OCI-LY3 (cell line): ENCODE data around the gene SLC12A7.

Experiments used
- H2AFZ ChIP-seq: fragments of 200-600, 300-600 bp; shearing (Covaris generic); 2 replicates; pipeline ENCODE4 v1.6.0; 2014; ENCODE audit warnings: antibody characterized with exemption, low read depth, low read length
- H3K27ac ChIP-seq: fragments of 200-600, 300-600 bp; sonication (generic); 2 replicates; pipeline ENCODE4 v1.5.1; 2014; ENCODE audit warnings: mild to moderate bottlenecking, low read length, moderate library complexity, mixed read lengths
- H3K27me3 ChIP-seq: fragments of 200-600, 300-600 bp; sonication (generic); 2 replicates; pipeline ENCODE4 v1.6.1; 2014; ENCODE audit warnings: low read depth, low read length, mixed read lengths
- H3K36me3 ChIP-seq: fragments of 200-600, 300-600 bp; sonication (generic); replicated peaks from 2 replicates; pipeline ENCODE3; 2014; ENCODE audit warnings: low read depth, low read length, mixed read lengths
- H3K4me1 ChIP-seq: fragments of 300-600, 200-600 bp; sonication (generic); 2 replicates; pipeline ENCODE4 v1.6.1; 2014; ENCODE audit warnings: low read length, mixed read lengths
- H3K4me2 ChIP-seq: fragments of 200-600, 300-600 bp; sonication (generic); 2 replicates; pipeline ENCODE4 v1.6.1; 2014; ENCODE audit warnings: low read length, mixed read lengths
- H3K4me3 ChIP-seq: fragments of 300-600, 200-600 bp; sonication (generic); 2 replicates; pipeline ENCODE4 v1.5.1; 2014; ENCODE audit warnings: antibody characterized with exemption, mild to moderate bottlenecking, low read length, moderate library complexity
- H3K79me2 ChIP-seq: fragments of 300-600, 200-600 bp; shearing (Covaris generic); 2 replicates; pipeline ENCODE4 v1.6.1; 2014; ENCODE audit warnings: mild to moderate bottlenecking, low read length, mixed read lengths
- H3K9ac ChIP-seq: fragments of 300-600, 200-600 bp; shearing (Covaris generic); 2 replicates; pipeline ENCODE4 v1.6.0; 2014; ENCODE audit warnings: mild to moderate bottlenecking, low read length, moderate library complexity
- H3K9me3 ChIP-seq: fragments of 200-600, 300-600 bp; shearing (Covaris generic); 2 replicates; pipeline ENCODE4 v1.6.1; 2014; ENCODE audit warnings: low read length, mixed read lengths; ENCODE audit not compliant: insufficient read depth
- H4K20me1 ChIP-seq: fragments of 200-600, 300-600 bp; sonication (generic); 2 replicates; pipeline ENCODE4 v1.6.1; 2016; ENCODE audit warnings: low read length, mixed read lengths; ENCODE audit not compliant: insufficient read depth
- EZH2phosphoT487 ChIP-seq: fragments of 200-600 bp; shearing (Covaris generic); IDR thresholded peaks from 2 replicates; pipeline ENCODE4 v1.6.1; 2018; ENCODE audit warnings: antibody characterized with exemption, mixed run types, low read depth
- TF ChIP-seq, protein P1 (sequence below): fragments of 200-600, 300-600 bp; sonication (generic); IDR thresholded peaks from 2 replicates; pipeline ENCODE4 v1.5.1; 2014; ENCODE audit warnings: antibody characterized with exemption, low read length, low read depth

Gene SLC12A7

DNA sequence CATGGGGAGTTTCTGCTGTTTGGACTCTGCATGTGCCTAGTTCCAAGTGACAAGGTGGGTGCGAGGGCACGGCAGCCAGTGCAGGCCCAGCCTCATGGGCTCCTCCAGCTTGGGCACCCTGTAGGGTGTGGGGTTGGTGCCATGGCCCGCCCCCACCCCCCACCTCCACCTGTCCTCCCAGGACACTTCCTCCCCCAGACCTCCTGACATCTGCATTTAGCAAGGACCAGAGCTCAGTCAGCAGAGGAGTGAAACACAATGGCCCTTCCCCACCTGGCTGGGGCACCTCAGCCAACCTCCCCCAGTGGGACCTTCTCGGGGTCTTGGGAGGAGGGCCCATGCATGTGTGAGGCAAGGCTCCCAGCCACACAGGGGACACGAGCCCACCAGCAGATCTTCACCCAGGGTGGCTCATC, 105.2 kb downstream of the SLC12A7 start:
- Histone ChIP-seq H3K79me2 (no peaks in the 10 kb centered on the region), H3K4me2 (no peak overlapping the region), H3K4me1 (no peaks in the 10 kb centered on the region), H3K9ac (no peak overlapping the region), H3K27ac (no peak overlapping the region), H3K27me3 (no peaks in the 10 kb centered on the region), H3K9me3 (no peaks in the 10 kb centered on the region), H4K20me1 (no peaks in the 10 kb centered on the region), H2AFZ (no peak overlapping the region), H3K4me3 (no peak overlapping the region), H3K36me3 (no peaks in the 10 kb centered on the region)
- TF ChIP-seq, protein P1, sequence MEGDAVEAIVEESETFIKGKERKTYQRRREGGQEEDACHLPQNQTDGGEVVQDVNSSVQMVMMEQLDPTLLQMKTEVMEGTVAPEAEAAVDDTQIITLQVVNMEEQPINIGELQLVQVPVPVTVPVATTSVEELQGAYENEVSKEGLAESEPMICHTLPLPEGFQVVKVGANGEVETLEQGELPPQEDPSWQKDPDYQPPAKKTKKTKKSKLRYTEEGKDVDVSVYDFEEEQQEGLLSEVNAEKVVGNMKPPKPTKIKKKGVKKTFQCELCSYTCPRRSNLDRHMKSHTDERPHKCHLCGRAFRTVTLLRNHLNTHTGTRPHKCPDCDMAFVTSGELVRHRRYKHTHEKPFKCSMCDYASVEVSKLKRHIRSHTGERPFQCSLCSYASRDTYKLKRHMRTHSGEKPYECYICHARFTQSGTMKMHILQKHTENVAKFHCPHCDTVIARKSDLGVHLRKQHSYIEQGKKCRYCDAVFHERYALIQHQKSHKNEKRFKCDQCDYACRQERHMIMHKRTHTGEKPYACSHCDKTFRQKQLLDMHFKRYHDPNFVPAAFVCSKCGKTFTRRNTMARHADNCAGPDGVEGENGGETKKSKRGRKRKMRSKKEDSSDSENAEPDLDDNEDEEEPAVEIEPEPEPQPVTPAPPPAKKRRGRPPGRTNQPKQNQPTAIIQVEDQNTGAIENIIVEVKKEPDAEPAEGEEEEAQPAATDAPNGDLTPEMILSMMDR = no peak
- TF ChIP-seq EZH2phosphoT487 = no peak

DNA sequence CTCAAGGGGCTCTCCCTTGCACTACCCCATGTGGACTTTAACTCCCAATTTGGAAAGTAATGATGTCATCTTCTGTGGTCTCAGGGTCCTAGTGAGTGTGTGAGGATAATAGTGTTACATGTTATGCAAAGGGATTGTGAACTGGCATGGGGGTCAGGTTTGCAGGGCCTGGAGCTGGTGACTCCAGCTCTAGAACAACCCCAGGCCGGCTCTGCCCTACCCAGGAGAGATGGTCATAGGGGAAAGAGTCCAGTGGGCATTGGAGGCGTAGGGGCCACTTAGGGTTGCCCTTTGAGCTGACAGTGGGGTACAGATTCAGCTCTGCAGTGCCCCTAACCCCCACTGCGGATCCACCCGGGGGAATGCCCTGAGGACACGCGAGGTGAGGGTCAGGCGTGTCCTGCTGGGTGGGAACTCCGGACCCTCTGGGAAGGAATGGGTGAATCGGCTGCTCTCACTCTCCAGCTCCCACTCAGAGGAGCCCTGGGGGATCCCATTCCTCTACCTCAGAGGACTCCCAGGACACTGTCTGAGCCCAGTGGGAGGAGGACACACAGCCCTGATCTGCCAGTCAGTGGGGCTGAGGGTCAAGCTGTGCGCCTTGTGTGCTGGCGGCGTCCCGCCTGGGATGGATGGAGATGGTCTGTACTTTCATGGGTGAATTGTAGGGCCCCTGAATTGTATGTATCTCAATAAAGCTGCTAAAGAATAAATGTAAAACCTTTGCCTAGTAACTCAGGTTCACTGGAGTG, 105.8 kb downstream of the SLC12A7 start:
- H3K9me3 ChIP-seq = no peaks in the 10 kb centered on the region
- no peaks in the 10 kb centered on the region for H3K36me3 ChIP-seq
- H3K27ac ChIP-seq = no peak overlapping the region
- H4K20me1 ChIP-seq = no peaks in the 10 kb centered on the region
- no peaks in the 10 kb centered on the region for H3K79me2 ChIP-seq
- H3K27me3 ChIP-seq = no peaks in the 10 kb centered on the region
- H3K4me2 ChIP-seq = no peak overlapping the region
- TF ChIP-seq, protein P1 = no peak
- TF ChIP-seq EZH2phosphoT487 = no peak
- H3K9ac ChIP-seq = no peak overlapping the region
- no peak overlapping the region for H2AFZ ChIP-seq
- H3K4me1 ChIP-seq = no peaks in the 10 kb centered on the region
- no peak overlapping the region for H3K4me3 ChIP-seq

DNA sequence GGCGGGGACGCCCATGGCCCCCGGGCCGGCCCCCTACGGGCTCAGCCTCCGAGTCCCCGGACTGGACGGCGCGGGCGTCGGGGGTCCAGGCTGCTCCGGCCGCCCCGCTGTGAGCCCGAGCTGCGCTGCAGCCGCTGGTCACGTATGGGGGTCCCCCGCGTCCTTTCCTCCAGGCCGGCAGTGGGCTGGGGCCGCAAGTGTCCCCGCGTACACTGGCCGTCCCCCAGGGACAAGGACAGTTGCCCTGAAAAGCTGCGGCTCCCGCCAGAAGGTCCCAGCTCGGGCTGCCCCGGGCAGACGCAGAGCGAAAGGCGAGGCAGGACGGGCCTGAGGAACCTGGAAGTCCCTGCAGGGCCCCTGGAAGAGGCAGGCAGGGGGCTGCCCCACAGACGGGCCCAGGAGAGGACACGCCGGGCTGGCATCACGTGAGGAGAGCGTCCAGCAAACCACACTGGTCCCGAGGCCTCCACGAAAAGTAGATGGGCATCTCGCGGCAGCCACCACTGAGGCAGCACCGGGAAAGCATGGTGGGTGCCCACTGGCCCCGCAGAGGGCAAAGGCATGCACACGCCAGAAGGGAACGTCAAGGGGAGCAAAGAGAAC, 106.5 kb downstream of the SLC12A7 start:
- Histone ChIP-seq H3K27me3 (no peaks in the 10 kb centered on the region), H3K4me2 (no peak overlapping the region), H4K20me1 (no peaks in the 10 kb centered on the region)

More for the DNA sequence above, 106.5 kb downstream of the SLC12A7 start:
- H3K79me2 ChIP-seq = no peaks in the 10 kb centered on the region
- no peak for TF ChIP-seq EZH2phosphoT487
- TF ChIP-seq, protein P1 = no peak
- no peaks in the 10 kb centered on the region for H3K9me3 ChIP-seq
- no peak overlapping the region for H3K9ac ChIP-seq
- H3K4me1 ChIP-seq = no peaks in the 10 kb centered on the region
- no peak overlapping the region for H3K27ac ChIP-seq
- H3K4me3 ChIP-seq = no peak overlapping the region
- H2AFZ ChIP-seq = no peak overlapping the region
- no peaks in the 10 kb centered on the region for H3K36me3 ChIP-seq
